ENCODE data around the gene ALG14. TPM values are rescaled to one million over a fixed set of nuclear protein-coding genes. Genes with fewer than 3 reads are reported as not detected.

ALG14 gene
- total and polyA plus RNA-seq, 2 donors (not counting 3 experiments of a cell fraction or from before 2014, with no cell fraction given) = 2.6 to 8.6 TPM

DNA sequence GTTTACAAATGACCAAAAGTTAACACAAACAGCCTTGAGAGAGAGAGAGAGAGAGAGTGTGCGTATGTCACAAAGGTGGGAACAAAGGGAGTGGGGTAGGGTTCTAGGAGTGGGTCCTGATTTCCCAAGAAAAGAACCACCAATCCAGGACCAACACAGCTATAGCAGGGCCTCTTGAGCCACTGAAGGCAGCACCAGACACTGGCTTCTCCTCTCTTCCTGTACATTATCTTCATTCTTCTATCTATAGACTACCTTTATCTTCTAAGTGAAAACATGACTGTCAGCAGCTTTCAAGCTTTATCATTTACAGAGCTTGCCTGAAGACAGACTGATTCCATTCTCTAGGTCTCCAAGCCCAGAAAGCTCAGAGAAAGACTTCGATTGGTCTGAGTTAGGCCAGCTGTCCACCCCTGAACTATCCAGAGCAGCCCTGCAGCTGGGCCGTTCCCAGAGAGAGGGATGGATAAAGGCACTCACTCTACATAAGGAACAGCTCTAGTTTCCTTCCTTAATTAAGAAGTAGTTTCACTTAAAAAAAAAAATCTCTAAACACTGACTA lies 11.2 kb downstream of the ALG14 start:
- Histone ChIP-seq H3K4me2 (ENCODE audit: insufficient read depth, low read length) (no peak overlapping the region), H3K27me3 (ENCODE audit: control insufficient read depth in 2 of 2, insufficient read depth in 2 of 2, low read length in 2 of 2) (no peaks in the 10 kb centered on the region), H3K79me2 (ENCODE audit: control insufficient read depth, insufficient read depth, low read length) (no peaks in the 10 kb centered on the region), H3K27ac (ENCODE audit: insufficient read depth, low read depth, low read length) (no peak overlapping the region), H2AFZ (ENCODE audit: low read depth, low read length) (no peak overlapping the region), H3K9me3 (replicated peaks; ENCODE audit: control insufficient read depth, insufficient read depth, low read length) (no peaks in the 10 kb centered on the region), H3K4me1 (ENCODE audit: control insufficient read depth, extremely low read depth, insufficient read depth, low read length) (no peaks in the 10 kb centered on the region), H3K4me3 (replicated peaks in 1 of 3; ENCODE audit: insufficient read depth in 1 of 3, low read depth in 1 of 3, low read length in 3 of 3) (no peak overlapping the region), H3K9me1 (replicated peaks; ENCODE audit: control insufficient read depth, extremely low read depth, insufficient read depth, low read length) (no peaks in the 10 kb centered on the region), H3K36me3 (ENCODE audit: control insufficient read depth in 2 of 2, extremely low read depth in 1 of 2, insufficient read depth in 2 of 2, low read length in 2 of 2) (no peaks in the 10 kb centered on the region), H4K20me1 (replicated peaks; ENCODE audit: control insufficient read depth, extremely low read depth, insufficient read depth, low read length) (no peaks in the 10 kb centered on the region), H3K9ac (replicated peaks; ENCODE audit: extremely low read depth, insufficient read depth, low read length) (no peak overlapping the region)
- POLR2A ChIA-PET = no interaction called here
- dilution Hi-C loops (cut with MboI; ENCODE audit: extremely low pct_ligation_motif_present, low sequenced_read_pairs) = no loop called here
- TF ChIP-seq EZH2 (IDR thresholded peaks at IDR 0.05; ENCODE audit: borderline replicate concordance, low read depth, low read length, severe bottlenecking) (no peak), GATA2 (IDR thresholded peaks at IDR 0.05; ENCODE audit: insufficient read depth, insufficient read length, low read depth, low read length) (no peak), FOS (IDR thresholded peaks at IDR 0.05; ENCODE audit: borderline replicate concordance, insufficient read depth, low read length) (no peak), POLR2A (IDR thresholded peaks at IDR 0.05; ENCODE audit: low read depth, low read length) (no peak), MYC (IDR thresholded peaks at IDR 0.05; ENCODE audit: low read depth, low read length) (no peak), POLR2AphosphoS5 (IDR thresholded peaks at IDR 0.05; ENCODE audit: insufficient read depth, low read depth, low read length) (no peak), JUN (IDR thresholded peaks at IDR 0.05; ENCODE audit: borderline replicate concordance, insufficient read depth, insufficient read length, low read depth) (no peak)
- TF ChIP-seq, protein P1, sequence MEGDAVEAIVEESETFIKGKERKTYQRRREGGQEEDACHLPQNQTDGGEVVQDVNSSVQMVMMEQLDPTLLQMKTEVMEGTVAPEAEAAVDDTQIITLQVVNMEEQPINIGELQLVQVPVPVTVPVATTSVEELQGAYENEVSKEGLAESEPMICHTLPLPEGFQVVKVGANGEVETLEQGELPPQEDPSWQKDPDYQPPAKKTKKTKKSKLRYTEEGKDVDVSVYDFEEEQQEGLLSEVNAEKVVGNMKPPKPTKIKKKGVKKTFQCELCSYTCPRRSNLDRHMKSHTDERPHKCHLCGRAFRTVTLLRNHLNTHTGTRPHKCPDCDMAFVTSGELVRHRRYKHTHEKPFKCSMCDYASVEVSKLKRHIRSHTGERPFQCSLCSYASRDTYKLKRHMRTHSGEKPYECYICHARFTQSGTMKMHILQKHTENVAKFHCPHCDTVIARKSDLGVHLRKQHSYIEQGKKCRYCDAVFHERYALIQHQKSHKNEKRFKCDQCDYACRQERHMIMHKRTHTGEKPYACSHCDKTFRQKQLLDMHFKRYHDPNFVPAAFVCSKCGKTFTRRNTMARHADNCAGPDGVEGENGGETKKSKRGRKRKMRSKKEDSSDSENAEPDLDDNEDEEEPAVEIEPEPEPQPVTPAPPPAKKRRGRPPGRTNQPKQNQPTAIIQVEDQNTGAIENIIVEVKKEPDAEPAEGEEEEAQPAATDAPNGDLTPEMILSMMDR (IDR thresholded peaks at IDR 0.05; ENCODE audit: extremely low read depth in 1 of 2, insufficient read depth in 1 of 2, low read depth in 1 of 2, low read length in 2 of 2) = no peak
- TF ChIP-seq, protein P2, sequence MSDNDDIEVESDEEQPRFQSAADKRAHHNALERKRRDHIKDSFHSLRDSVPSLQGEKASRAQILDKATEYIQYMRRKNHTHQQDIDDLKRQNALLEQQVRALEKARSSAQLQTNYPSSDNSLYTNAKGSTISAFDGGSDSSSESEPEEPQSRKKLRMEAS (IDR thresholded peaks at IDR 0.05; ENCODE audit: insufficient read depth, insufficient read length) = no peak
- FAIRE-seq (no peak), DNase-seq (ENCODE audit: low read depth, low spot score) (no peak)
- CTCF ChIA-PET = interaction anchor here (1.1 to 1.4 kb wide), 2 partner anchors 10 to 172 kb away, joined by 3 to 4 read pairs; partner anchors contain the start of gene RWDD3
- intact Hi-C loops (cut with micrococcal nuclease) = no loop called here
- no TSS peak for BruUV-seq (replicated peaks)

Measured in endothelial cell of umbilical vein (primary cell).